ENCODE data around the gene CTR9. TPM values are rescaled to one million over a fixed set of nuclear protein-coding genes. Genes with fewer than 3 reads are reported as not detected.

Gene CTR9
- total and polyA plus RNA-seq, 2 experiments from 2014 or later, result 29.0 to 32.7 TPM

GRCh38 chr11:10797001-10797400, 46.0 kb downstream of the CTR9 start:
- TF ChIP-seq NANOG (IDR thresholded peaks at IDR 0.05; ENCODE audit: borderline replicate concordance) (no peak), JUNB (IDR thresholded peaks at IDR 0.05; ENCODE audit: unreplicated experiment) (no peak), REST (IDR thresholded peaks at IDR 0.05; ENCODE audit: unreplicated experiment) (no peak), ZNF331 (CRISPR knock-in tag; IDR thresholded peaks at IDR 0.05; ENCODE audit: low read depth) (no peak), STAT1 (IDR thresholded peaks at IDR 0.05; ENCODE audit: unreplicated experiment) (no peak), CREB1 (CRISPR knock-in tag; IDR thresholded peaks at IDR 0.05; ENCODE audit: low read depth) (no peak), EZH2phosphoT487 (IDR thresholded peaks at IDR 0.05; ENCODE audit: unreplicated experiment) (no peak), POLR2AphosphoS5 (IDR thresholded peaks at IDR 0.05; ENCODE audit: low read depth) (no peak; the same call in 1 of the 2 replicates), ZNF114 (CRISPR knock-in tag; IDR thresholded peaks at IDR 0.05) (no peak), CTCF (conservative IDR thresholded peaks at IDR 0.05; ENCODE audit: low read depth in 2 of 2) (no peak), EZH2 (IDR thresholded peaks at IDR 0.05; ENCODE audit: low read depth, unreplicated experiment) (no peak)
- TF ChIP-seq, protein P1, sequence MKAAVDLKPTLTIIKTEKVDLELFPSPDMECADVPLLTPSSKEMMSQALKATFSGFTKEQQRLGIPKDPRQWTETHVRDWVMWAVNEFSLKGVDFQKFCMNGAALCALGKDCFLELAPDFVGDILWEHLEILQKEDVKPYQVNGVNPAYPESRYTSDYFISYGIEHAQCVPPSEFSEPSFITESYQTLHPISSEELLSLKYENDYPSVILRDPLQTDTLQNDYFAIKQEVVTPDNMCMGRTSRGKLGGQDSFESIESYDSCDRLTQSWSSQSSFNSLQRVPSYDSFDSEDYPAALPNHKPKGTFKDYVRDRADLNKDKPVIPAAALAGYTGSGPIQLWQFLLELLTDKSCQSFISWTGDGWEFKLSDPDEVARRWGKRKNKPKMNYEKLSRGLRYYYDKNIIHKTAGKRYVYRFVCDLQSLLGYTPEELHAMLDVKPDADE (IDR thresholded peaks at IDR 0.05), result no peak
- TF ChIP-seq, protein P2, sequence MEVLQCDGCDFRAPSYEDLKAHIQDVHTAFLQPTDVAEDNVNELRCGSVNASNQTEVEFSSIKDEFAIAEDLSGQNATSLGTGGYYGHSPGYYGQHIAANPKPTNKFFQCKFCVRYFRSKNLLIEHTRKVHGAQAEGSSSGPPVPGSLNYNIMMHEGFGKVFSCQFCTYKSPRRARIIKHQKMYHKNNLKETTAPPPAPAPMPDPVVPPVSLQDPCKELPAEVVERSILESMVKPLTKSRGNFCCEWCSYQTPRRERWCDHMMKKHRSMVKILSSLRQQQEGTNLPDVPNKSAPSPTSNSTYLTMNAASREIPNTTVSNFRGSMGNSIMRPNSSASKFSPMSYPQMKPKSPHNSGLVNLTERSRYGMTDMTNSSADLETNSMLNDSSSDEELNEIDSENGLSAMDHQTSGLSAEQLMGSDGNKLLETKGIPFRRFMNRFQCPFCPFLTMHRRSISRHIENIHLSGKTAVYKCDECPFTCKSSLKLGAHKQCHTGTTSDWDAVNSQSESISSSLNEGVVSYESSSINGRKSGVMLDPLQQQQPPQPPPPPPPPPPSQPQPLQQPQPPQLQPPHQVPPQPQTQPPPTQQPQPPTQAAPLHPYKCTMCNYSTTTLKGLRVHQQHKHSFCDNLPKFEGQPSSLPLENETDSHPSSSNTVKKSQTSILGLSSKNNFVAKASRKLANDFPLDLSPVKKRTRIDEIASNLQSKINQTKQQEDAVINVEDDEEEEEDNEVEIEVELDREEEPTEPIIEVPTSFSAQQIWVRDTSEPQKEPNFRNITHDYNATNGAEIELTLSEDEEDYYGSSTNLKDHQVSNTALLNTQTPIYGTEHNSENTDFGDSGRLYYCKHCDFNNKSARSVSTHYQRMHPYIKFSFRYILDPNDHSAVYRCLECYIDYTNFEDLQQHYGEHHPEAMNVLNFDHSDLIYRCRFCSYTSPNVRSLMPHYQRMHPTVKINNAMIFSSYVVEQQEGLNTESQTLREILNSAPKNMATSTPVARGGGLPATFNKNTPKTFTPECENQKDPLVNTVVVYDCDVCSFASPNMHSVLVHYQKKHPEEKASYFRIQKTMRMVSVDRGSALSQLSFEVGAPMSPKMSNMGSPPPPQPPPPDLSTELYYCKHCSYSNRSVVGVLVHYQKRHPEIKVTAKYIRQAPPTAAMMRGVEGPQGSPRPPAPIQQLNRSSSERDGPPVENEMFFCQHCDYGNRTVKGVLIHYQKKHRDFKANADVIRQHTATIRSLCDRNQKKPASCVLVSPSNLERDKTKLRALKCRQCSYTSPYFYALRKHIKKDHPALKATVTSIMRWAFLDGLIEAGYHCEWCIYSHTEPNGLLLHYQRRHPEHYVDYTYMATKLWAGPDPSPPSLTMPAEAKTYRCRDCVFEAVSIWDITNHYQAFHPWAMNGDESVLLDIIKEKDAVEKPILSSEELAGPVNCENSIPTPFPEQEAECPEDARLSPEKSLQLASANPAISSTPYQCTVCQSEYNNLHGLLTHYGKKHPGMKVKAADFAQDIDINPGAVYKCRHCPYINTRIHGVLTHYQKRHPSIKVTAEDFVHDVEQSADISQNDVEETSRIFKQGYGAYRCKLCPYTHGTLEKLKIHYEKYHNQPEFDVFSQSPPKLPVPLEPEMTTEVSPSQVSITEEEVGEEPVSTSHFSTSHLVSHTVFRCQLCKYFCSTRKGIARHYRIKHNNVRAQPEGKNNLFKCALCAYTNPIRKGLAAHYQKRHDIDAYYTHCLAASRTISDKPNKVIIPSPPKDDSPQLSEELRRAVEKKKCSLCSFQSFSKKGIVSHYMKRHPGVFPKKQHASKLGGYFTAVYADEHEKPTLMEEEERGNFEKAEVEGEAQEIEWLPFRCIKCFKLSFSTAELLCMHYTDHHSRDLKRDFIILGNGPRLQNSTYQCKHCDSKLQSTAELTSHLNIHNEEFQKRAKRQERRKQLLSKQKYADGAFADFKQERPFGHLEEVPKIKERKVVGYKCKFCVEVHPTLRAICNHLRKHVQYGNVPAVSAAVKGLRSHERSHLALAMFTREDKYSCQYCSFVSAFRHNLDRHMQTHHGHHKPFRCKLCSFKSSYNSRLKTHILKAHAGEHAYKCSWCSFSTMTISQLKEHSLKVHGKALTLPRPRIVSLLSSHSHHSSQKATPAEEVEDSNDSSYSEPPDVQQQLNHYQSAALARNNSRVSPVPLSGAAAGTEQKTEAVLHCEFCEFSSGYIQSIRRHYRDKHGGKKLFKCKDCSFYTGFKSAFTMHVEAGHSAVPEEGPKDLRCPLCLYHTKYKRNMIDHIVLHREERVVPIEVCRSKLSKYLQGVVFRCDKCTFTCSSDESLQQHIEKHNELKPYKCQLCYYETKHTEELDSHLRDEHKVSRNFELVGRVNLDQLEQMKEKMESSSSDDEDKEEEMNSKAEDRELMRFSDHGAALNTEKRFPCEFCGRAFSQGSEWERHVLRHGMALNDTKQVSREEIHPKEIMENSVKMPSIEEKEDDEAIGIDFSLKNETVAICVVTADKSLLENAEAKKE (CRISPR knock-in tag; IDR thresholded peaks at IDR 0.05), result no peak

More at GRCh38 chr11:10797001-10797400, 46.0 kb downstream of the CTR9 start:
- H3K9me3 Mint-ChIP-seq, result no peaks in the 10 kb centered on the region; the same call in 2 of the 3 replicates
- Histone ChIP-seq H4K20me1 (replicated peaks; ENCODE audit: insufficient read depth) (peaks cover 28% of the 10 kb centered on the region), H3F3A (replicated peaks; ENCODE audit: low read depth) (peaks cover 52% of the 10 kb centered on the region), H3K27ac (ENCODE audit: low read depth) (no peak overlapping the region), H2AFZ (no peak overlapping the region), H3K4me1 (ENCODE audit: insufficient read depth) (no peaks in the 10 kb centered on the region), H3K36me3 (ENCODE audit: insufficient read depth) (peaks cover 50% of the 10 kb centered on the region), H3K4me2 (no peak overlapping the region), H3K27me3 (ENCODE audit: insufficient read depth) (0 out of 2 replicates have a peak, but pooled peaks cover 5% of the 10 kb centered on the region), H3K79me2 (replicated peaks; ENCODE audit: insufficient read depth) (no peaks in the 10 kb centered on the region), H3K9me2 (ENCODE audit: insufficient read depth) (no peaks in the 10 kb centered on the region), H3K4me3 (no peak overlapping the region)
- ATAC-seq (no peak), DNase-seq (ENCODE audit: low spot score) (no peak)
- H3K27ac Mint-ChIP-seq, result no peak overlapping the region
- peaks cover 63% of the 10 kb centered on the region for H3K36me3 Mint-ChIP-seq (ENCODE audit: low read depth)
- peaks cover 4% of the 10 kb centered on the region; the same call in 1 of the 3 replicates for H3K4me1 Mint-ChIP-seq
- no peak overlapping the region for H3K4me3 Mint-ChIP-seq
- peaks cover 5% of the 10 kb centered on the region for H3K27me3 Mint-ChIP-seq (ENCODE audit: insufficient read depth, low read depth, poor library complexity)

Measured in GM23338 (cell line).